Neuron (in vitro differentiated cells): Measurements from ENCODE around the gene COL27A1.

Experiments used
- H2AFZ ChIP-seq: one replicate; pipeline ENCODE4 v1.6.1; 2013; ENCODE audit warnings: low read depth, mild to moderate bottlenecking, inconsistent platforms, low read length, moderate library complexity
- H3K27me3 ChIP-seq: one replicate; pipeline ENCODE4 v1.6.1; 2013; ENCODE audit warnings: low read length; ENCODE audit not compliant: insufficient read depth
- H3K36me3 ChIP-seq: one replicate; pipeline ENCODE4 v1.6.1; 2013; ENCODE audit warnings: low read length; ENCODE audit not compliant: insufficient read depth
- H3K4me1 ChIP-seq: one replicate; pipeline ENCODE4 v1.6.1; 2013; ENCODE audit warnings: low read length; ENCODE audit not compliant: insufficient read depth
- H3K4me3 ChIP-seq: 2 replicates; pipeline ENCODE4 v1.5.1; 2013; ENCODE audit warnings: mild to moderate bottlenecking, low read length, moderate library complexity
- H3K9me3 ChIP-seq: one replicate; pipeline ENCODE4 v1.6.1; 2013; ENCODE audit warnings: low read length

COL27A1 gene

GRCh38 chr9:114258218-114258617, 102.9 kb downstream of the COL27A1 start:
- Histone ChIP-seq H3K36me3 (no peaks in the 10 kb centered on the region), H2AFZ (no peak overlapping the region), H3K9me3 (no peaks in the 10 kb centered on the region), H3K4me3 (no peak overlapping the region), H3K4me1 (no peaks in the 10 kb centered on the region), H3K27me3 (no peaks in the 10 kb centered on the region)

- Histone ChIP-seq H3K27me3 (no peaks in the 10 kb centered on the region), H3K4me3 (no peak overlapping the region), H3K4me1 (no peaks in the 10 kb centered on the region), H3K9me3 (no peaks in the 10 kb centered on the region), H2AFZ (no peak overlapping the region), H3K36me3 (no peaks in the 10 kb centered on the region)
These were observed 103.8 kb downstream of the COL27A1 start for GRCh38 chr9:114258866-114259797.

GRCh38 chr9:114259798-114260523, 104.6 kb downstream of the COL27A1 start:
- Histone ChIP-seq H2AFZ (no peak overlapping the region), H3K27me3 (no peaks in the 10 kb centered on the region)

GRCh38 chr9:114261026-114261425, 105.7 kb downstream of the COL27A1 start:
- Histone ChIP-seq H3K4me1 (no peaks in the 10 kb centered on the region), H3K9me3 (no peaks in the 10 kb centered on the region), H2AFZ (no peak overlapping the region), H3K27me3 (no peaks in the 10 kb centered on the region), H3K4me3 (no peak overlapping the region), H3K36me3 (no peaks in the 10 kb centered on the region)

More at GRCh38 chr9:114259798-114260523, 104.6 kb downstream of the COL27A1 start:
- H3K4me1 ChIP-seq, result no peaks in the 10 kb centered on the region
- H3K9me3 ChIP-seq, result no peaks in the 10 kb centered on the region
- H3K36me3 ChIP-seq, result no peaks in the 10 kb centered on the region
- H3K4me3 ChIP-seq, result no peak overlapping the region

- no peaks in the 10 kb centered on the region for H3K27me3 ChIP-seq
- H3K9me3 ChIP-seq, result no peaks in the 10 kb centered on the region
- no peaks in the 10 kb centered on the region for H3K36me3 ChIP-seq
- no peak overlapping the region for H3K4me3 ChIP-seq
- H2AFZ ChIP-seq, result no peak overlapping the region
- H3K4me1 ChIP-seq, result no peaks in the 10 kb centered on the region
These were observed 106.7 kb downstream of the COL27A1 start for GRCh38 chr9:114261987-114262386.

GRCh38 chr9:114263853-114264510, 108.6 kb downstream of the COL27A1 start:
- Histone ChIP-seq H3K9me3 (no peaks in the 10 kb centered on the region), H3K4me1 (no peaks in the 10 kb centered on the region), H3K27me3 (no peaks in the 10 kb centered on the region), H3K4me3 (no peak overlapping the region), H2AFZ (no peak overlapping the region), H3K36me3 (no peaks in the 10 kb centered on the region)

- Histone ChIP-seq H2AFZ (no peak overlapping the region), H3K9me3 (no peaks in the 10 kb centered on the region), H3K27me3 (no peaks in the 10 kb centered on the region), H3K4me3 (no peak overlapping the region), H3K4me1 (no peaks in the 10 kb centered on the region), H3K36me3 (no peaks in the 10 kb centered on the region)
These were observed 109.6 kb downstream of the COL27A1 start for GRCh38 chr9:114264806-114265550.

- Histone ChIP-seq H3K36me3 (no peaks in the 10 kb centered on the region), H3K27me3 (no peaks in the 10 kb centered on the region), H2AFZ (no peak overlapping the region), H3K4me3 (no peak overlapping the region), H3K9me3 (no peaks in the 10 kb centered on the region), H3K4me1 (no peaks in the 10 kb centered on the region)
These were observed 111.6 kb downstream of the COL27A1 start for GRCh38 chr9:114266969-114267368.

GRCh38 chr9:114269023-114269422, 113.7 kb downstream of the COL27A1 start:
- Histone ChIP-seq H2AFZ (no peak overlapping the region), H3K4me1 (no peaks in the 10 kb centered on the region), H3K4me3 (no peak overlapping the region), H3K27me3 (no peaks in the 10 kb centered on the region), H3K36me3 (no peaks in the 10 kb centered on the region), H3K9me3 (no peaks in the 10 kb centered on the region)

- Histone ChIP-seq H3K36me3 (no peaks in the 10 kb centered on the region), H3K4me3 (no peak overlapping the region), H3K4me1 (no peaks in the 10 kb centered on the region), H2AFZ (no peak overlapping the region), H3K27me3 (no peaks in the 10 kb centered on the region), H3K9me3 (no peaks in the 10 kb centered on the region)
These were observed 115.0 kb downstream of the COL27A1 start for GRCh38 chr9:114270120-114270975.

- Histone ChIP-seq H2AFZ (no peak overlapping the region), H3K9me3 (no peaks in the 10 kb centered on the region), H3K36me3 (no peaks in the 10 kb centered on the region), H3K27me3 (no peaks in the 10 kb centered on the region), H3K4me1 (no peaks in the 10 kb centered on the region), H3K4me3 (no peak overlapping the region)
These were observed 116.5 kb downstream of the COL27A1 start for GRCh38 chr9:114271556-114272510.
